NK-92 (cell line): ENCODE data around the gene MMS19.
"Not testable (repeated sequence)": the region's sequence is repeated elsewhere in the genome, so short reads cannot be mapped to it uniquely, and the experiment has no call there.

Experiments used
- DNase-seq: peaks from one replicate; lab custom pipeline; 2025; ENCODE audit not compliant: unreplicated experiment; lab: John Stamatoyannopoulos, UW

Gene MMS19

GRCh38 chr10:97427571-97428179 is 70.5 kb downstream of the MMS19 start:
- DNase-seq, result no peak

GRCh38 chr10:97426776-97427570 is 71.2 kb downstream of the MMS19 start:
- DNase-seq, result no peak

GRCh38 chr10:97425964-97426775 is 72.1 kb downstream of the MMS19 start, which contains the start of gene PGAM1:
Gene PGAM1 (plus strand): TSS chr10:97426191. CDS start chr10:97426308, 117 bp downstream.
- peak; percentile 73 for DNase-seq

GRCh38 chr10:97423757-97424098 is 74.5 kb downstream of the MMS19 start:
- DNase-seq, result not testable (repeated sequence)

GRCh38 chr10:97416565-97416964 is 81.7 kb downstream of the MMS19 start:
- no peak for DNase-seq

GRCh38 chr10:97412891-97413304 is 85.3 kb downstream of the MMS19 start:
- no peak for DNase-seq

- DNase-seq, result no peak
Measured at GRCh38 chr10:97411406-97411805, 86.8 kb downstream of the MMS19 start.

GRCh38 chr10:97408496-97408992 is 89.7 kb downstream of the MMS19 start:
- DNase-seq, result no peak
